Suppressor macrophage (primary cell): ENCODE results near the gene BMS1.

ENCODE experiments used
- DNase-seq, 4 experiments: peaks; one replicate each; pipeline ENCODE4 v3.0.0-alpha.2; 2020 to 2022

BMS1 gene

GRCh38 chr10:42867571-42867970 is 85.0 kb downstream of the BMS1 start:
- DNase-seq = no peak

GRCh38 chr10:42868530-42868929 is 85.9 kb downstream of the BMS1 start:
- no peak for DNase-seq

- DNase-seq = no peak
These were observed 87.4 kb downstream of the BMS1 start for GRCh38 chr10:42869977-42870350.

GRCh38 chr10:42871138-42871641 is 88.6 kb downstream of the BMS1 start:
- peak; percentile 21 to 61 (median 44) for DNase-seq

GRCh38 chr10:42871823-42872222 is 89.2 kb downstream of the BMS1 start:
- no peak for DNase-seq

GRCh38 chr10:42872865-42873435 is 90.4 kb downstream of the BMS1 start:
- no peak for DNase-seq

- no peak for DNase-seq
These were observed 92.3 kb downstream of the BMS1 start for GRCh38 chr10:42874713-42875387.

GRCh38 chr10:42875388-42875755 is 92.8 kb downstream of the BMS1 start:
- DNase-seq = no peak

GRCh38 chr10:42875798-42876341 is 93.3 kb downstream of the BMS1 start:
- DNase-seq = no peak

- DNase-seq = no peak
These were observed 93.9 kb downstream of the BMS1 start for GRCh38 chr10:42876476-42876875.

- DNase-seq = no peak
These were observed 94.3 kb downstream of the BMS1 start for GRCh38 chr10:42876945-42877344.

- DNase-seq = no peak
These were observed 95.0 kb downstream of the BMS1 start for GRCh38 chr10:42877496-42878030.

GRCh38 chr10:42878134-42878820 is 95.7 kb downstream of the BMS1 start:
- no peak for DNase-seq

GRCh38 chr10:42878821-42879195 is 96.2 kb downstream of the BMS1 start:
- DNase-seq = no peak

- no peak for DNase-seq
These were observed 97.0 kb downstream of the BMS1 start for GRCh38 chr10:42879380-42880254.

- no peak for DNase-seq
These were observed 97.6 kb downstream of the BMS1 start for GRCh38 chr10:42880255-42880620.

GRCh38 chr10:42882597-42882996 is 100.0 kb downstream of the BMS1 start:
- DNase-seq = no peak
